H9 (cell line): ENCODE data around the gene GPR34. TPM values are rescaled to one million over a fixed set of nuclear protein-coding genes. Genes with fewer than 3 reads are reported as not detected.

Experiments used
- DNase-seq: peaks from one replicate; pipeline ENCODE4 v3.0.0-alpha.2; 2017
- H2AFZ ChIP-seq: one replicate; pipeline ENCODE4 v1.6.1; 2013; ENCODE audit warnings: mild to moderate bottlenecking, low read length, control low read depth, moderate library complexity
- H2AK5ac ChIP-seq: 2 replicates; pipeline ENCODE4 v1.6.1; 2013; ENCODE audit warnings: low read length, control low read depth, mixed read lengths; ENCODE audit not compliant: insufficient read length
- H2BK120ac ChIP-seq: one replicate; pipeline ENCODE4 v1.6.1; 2013; ENCODE audit warnings: low read depth, mild to moderate bottlenecking, low read length, control low read depth, inconsistent platforms; ENCODE audit not compliant: poor library complexity, severe bottlenecking
- H2BK12ac ChIP-seq: 2 replicates; pipeline ENCODE4 v1.6.1; 2013; ENCODE audit warnings: low read length, control low read depth, mixed read lengths, low read depth; ENCODE audit not compliant: insufficient read length
- H2BK15ac ChIP-seq: 2 replicates; pipeline ENCODE4 v1.6.1; 2013; ENCODE audit warnings: low read depth, low read length, control low read depth
- H2BK20ac ChIP-seq: one replicate; pipeline ENCODE4 v1.6.1; 2013; ENCODE audit warnings: low read depth, mild to moderate bottlenecking, low read length, control low read depth, inconsistent platforms; ENCODE audit not compliant: poor library complexity, severe bottlenecking
- H2BK5ac ChIP-seq: 2 replicates; pipeline ENCODE4 v1.6.1; 2013; ENCODE audit warnings: low read length, control low read depth, mixed read lengths; ENCODE audit not compliant: insufficient read length
- H3K14ac ChIP-seq: 2 replicates; pipeline ENCODE4 v1.6.1; 2013; ENCODE audit warnings: low read length, control low read depth; ENCODE audit not compliant: insufficient read depth
- H3K18ac ChIP-seq: 2 replicates; pipeline ENCODE4 v1.6.1; 2013; ENCODE audit warnings: low read depth, mild to moderate bottlenecking, mixed read lengths, low read length, control low read depth; ENCODE audit not compliant: insufficient read length
- H3K23ac ChIP-seq: 2 replicates; pipeline ENCODE4 v1.6.1; 2013; ENCODE audit warnings: low read length, control low read depth, mixed read lengths, low read depth; ENCODE audit not compliant: insufficient read length
- H3K23me2 ChIP-seq: 2 replicates; pipeline ENCODE4 v1.6.1; 2013; ENCODE audit warnings: low read depth, mild to moderate bottlenecking, mixed read lengths, low read length, control low read depth; ENCODE audit not compliant: insufficient read length, poor library complexity, severe bottlenecking
- H3K27ac ChIP-seq: 2 replicates; pipeline ENCODE4 v1.5.1; 2013; ENCODE audit warnings: low read length, control low read depth, mixed read lengths, low read depth; ENCODE audit not compliant: insufficient read length
- H3K27me3 ChIP-seq: 2 replicates; pipeline ENCODE4 v1.6.1; 2013; ENCODE audit warnings: low read length, control low read depth, inconsistent platforms; ENCODE audit not compliant: insufficient read depth
- H3K4ac ChIP-seq: 2 replicates; pipeline ENCODE4 v1.6.1; 2013; ENCODE audit warnings: low read depth, mild to moderate bottlenecking, control low read depth, inconsistent platforms, low read length, moderate library complexity
- H3K4me1 ChIP-seq: 2 replicates; pipeline ENCODE4 v1.6.1; 2013; ENCODE audit warnings: low read length, control low read depth, inconsistent platforms; ENCODE audit not compliant: insufficient read depth
- H3K4me2 ChIP-seq: 2 replicates; pipeline ENCODE4 v1.6.1; 2013; ENCODE audit warnings: low read length, control low read depth, mixed read lengths; ENCODE audit not compliant: insufficient read length, insufficient read depth
- H3K56ac ChIP-seq: 2 replicates; pipeline ENCODE4 v1.6.1; 2013; ENCODE audit warnings: low read depth, mild to moderate bottlenecking, mixed read lengths, low read length, control low read depth; ENCODE audit not compliant: insufficient read length
- H3K79me1 ChIP-seq: 2 replicates; pipeline ENCODE4 v1.6.1; 2013; ENCODE audit warnings: low read depth, mild to moderate bottlenecking, moderate library complexity, low read length, control low read depth, inconsistent platforms; ENCODE audit not compliant: insufficient read depth, poor library complexity, severe bottlenecking
- H3K79me2 ChIP-seq: 2 replicates; pipeline ENCODE4 v1.6.1; 2013; ENCODE audit warnings: low read length, control low read depth, inconsistent platforms; ENCODE audit not compliant: insufficient read depth
- H3K9ac ChIP-seq: 2 replicates; pipeline ENCODE4 v1.6.1; 2013; ENCODE audit warnings: low read length, control low read depth, mixed read lengths; ENCODE audit not compliant: insufficient read length; ENCODE audit errors: extremely low read depth
- H3K9me3 ChIP-seq: one replicate; pipeline ENCODE4 v1.6.1; 2013; ENCODE audit warnings: low read depth, low read length, inconsistent platforms; ENCODE audit not compliant: control insufficient read depth
- H3T11ph ChIP-seq: one replicate; pipeline ENCODE4 v1.6.1; 2013; ENCODE audit warnings: mild to moderate bottlenecking, low read length, control low read depth, inconsistent platforms
- H4K20me1 ChIP-seq: one replicate; pipeline ENCODE4 v1.6.1; 2013; ENCODE audit not compliant: control insufficient read depth, insufficient read length, insufficient read depth
- H4K5ac ChIP-seq: 2 replicates; pipeline ENCODE4 v1.6.1; 2013; ENCODE audit warnings: low read depth, mild to moderate bottlenecking, mixed read lengths, low read length, control low read depth; ENCODE audit not compliant: insufficient read length
- H4K8ac ChIP-seq: replicated peaks from 2 replicates; pipeline ENCODE4 v1.6.1; 2013; ENCODE audit warnings: low read length, control low read depth, mixed read lengths, low read depth; ENCODE audit not compliant: insufficient read length
- H4K91ac ChIP-seq: 2 replicates; pipeline ENCODE4 v1.6.1; 2013; ENCODE audit warnings: low read depth, mild to moderate bottlenecking, moderate library complexity, mixed read lengths, low read length, control low read depth; ENCODE audit not compliant: insufficient read length
- H3K27ac Mint-ChIP-seq, 3 experiments: 2 replicates in 2 of 3; 3 replicates in 1 of 3; pipeline ENCODE4 v1.8.0; 2020 to 2021; ENCODE audit warnings: mixed read lengths in 3 of 3, mild to moderate bottlenecking in 1 of 3, moderate library complexity in 1 of 3
- H3K27me3 Mint-ChIP-seq: 2 replicates; pipeline ENCODE4 v1.8.0; 2021; ENCODE audit warnings: low read depth, mild to moderate bottlenecking, moderate library complexity, mixed read lengths
- H3K36me3 Mint-ChIP-seq, 3 experiments: 2 replicates in 2 of 3; 3 replicates in 1 of 3; pipeline ENCODE4 v1.8.0; 2020 to 2021; ENCODE audit warnings: low read depth in 3 of 3, mixed read lengths in 3 of 3; ENCODE audit not compliant: insufficient read depth in 1 of 3
- H3K4me1 Mint-ChIP-seq, 2 experiments: 2 replicates each; pipeline ENCODE4 v1.8.0; 2020; ENCODE audit warnings: mixed read lengths in 2 of 2
- H3K4me3 Mint-ChIP-seq, 2 experiments: 2 replicates in 1 of 2; 3 replicates in 1 of 2; pipeline ENCODE4 v1.8.0; 2020 to 2021; ENCODE audit warnings: mild to moderate bottlenecking in 2 of 2, mixed read lengths in 2 of 2, moderate library complexity in 1 of 2
- H3K9me3 Mint-ChIP-seq, 2 experiments: 2 replicates in 1 of 2; 3 replicates in 1 of 2; pipeline ENCODE4 v1.8.0; 2020; ENCODE audit warnings: mild to moderate bottlenecking in 2 of 2, mixed read lengths in 2 of 2, moderate library complexity in 1 of 2
- CTCF ChIP-seq: fragments of 200-600 bp; sonication (generic); conservative IDR thresholded peaks from 3 replicates; pipeline ENCODE4 v1.8.0; 2021; ENCODE audit warnings: antibody characterized with exemption, mild to moderate bottlenecking
- WGBS: extraction: QIAGEN DNeasy Blood & Tissue Kit; methylation state at CpG from one replicate; pipeline ENCODE4 v1.1.7; 2013; ENCODE audit warnings: missing lambda C conversion rate, low lambda C conversion rate, mixed read lengths; ENCODE audit not compliant: insufficient read length; ENCODE audit errors: extremely low coverage; 5-methylcytosine and 5-hydroxymethylcytosine counted together
- total RNA-seq: library from RNA; stranded (reverse); gene quantifications from 2 replicates; pipeline ENCODE4 v1.2.1, GENCODE V29; 2021

The GPR34 gene
- total RNA-seq, 1 experiment from 2014 or later, result not detected

- H2BK120ac ChIP-seq, result no peak overlapping the region
Observed at GRCh38 chrX:41664375-41664901, 24.3 kb upstream of the GPR34 start.

More at GRCh38 chrX:41664375-41664901, 24.3 kb upstream of the GPR34 start:
- Histone ChIP-seq H2BK12ac (no peak overlapping the region), H3K14ac (no peak overlapping the region), H3K4ac (no peak overlapping the region), H2AK5ac (no peak overlapping the region), H4K8ac (no peak overlapping the region), H3K79me2 (no peaks in the 10 kb centered on the region), H3K18ac (no peak overlapping the region), H3K56ac (no peak overlapping the region), H3K9me3 (no peaks in the 10 kb centered on the region), H4K20me1 (no peaks in the 10 kb centered on the region), H2AFZ (no peak overlapping the region), H3T11ph (no peak overlapping the region), H2BK5ac (no peak overlapping the region), H2BK15ac (no peak overlapping the region), H3K23ac (no peak overlapping the region), H3K27me3 (no peaks in the 10 kb centered on the region), H3K79me1 (no peaks in the 10 kb centered on the region), H3K4me2 (no peak overlapping the region), H3K27ac (no peak overlapping the region), H3K9ac (no peak overlapping the region), H4K91ac (no peak overlapping the region), H3K4me1 (no peaks in the 10 kb centered on the region), H2BK20ac (no peak overlapping the region), H3K23me2 (no peaks in the 10 kb centered on the region), H4K5ac (no peak overlapping the region)
- no peak for DNase-seq
- Mint-ChIP-seq H3K4me3 (no peak overlapping the region), H3K27ac (no peak overlapping the region), H3K36me3 (peaks cover 6 to 16% (median 16%) of the 10 kb centered on the region in 3 experiments; a peak in 6 of 7 replicates), H3K9me3 (peaks cover 44 to 50% of the 10 kb centered on the region in 2 experiments), H3K27me3 (no peaks in the 10 kb centered on the region), H3K4me1 (peaks cover 4 to 6% of the 10 kb centered on the region in 2 experiments; a peak in 2 of 4 replicates)
- TF ChIP-seq CTCF, result no peak
- WGBS, result no CpG with 5 or more reads among the region's 2 CpGs
